Activated T-helper 2 cell treated with anti-CD3 and anti-CD28 coated beads, Interferon-gamma antibody, Interleukin-2, Interleukin-4, amounts not matched to agents 10 μg/mL and 5 μg/mL and 100 μg/mL, durations not matched to agents 14 hours and 24 hours and 36 hours (primary cell): Measurements from ENCODE around the gene MAFF. TPM values are rescaled to one million over a fixed set of nuclear protein-coding genes. Genes with fewer than 3 reads are reported as not detected.

Experiments
- DNase-seq: peaks from one replicate; pipeline ENCODE4 v3.0.0; 2021; ENCODE audit warnings: low spot score
- H3K27ac Mint-ChIP-seq: one replicate; pipeline ENCODE4 v1.8.0; 2021; ENCODE audit warnings: mixed read lengths
- H3K27me3 Mint-ChIP-seq: one replicate; pipeline ENCODE4 v1.8.0; 2021; ENCODE audit warnings: low read depth, mixed read lengths
- H3K36me3 Mint-ChIP-seq: one replicate; pipeline ENCODE4 v1.8.0; 2021; ENCODE audit warnings: low read depth, mixed read lengths
- H3K4me1 Mint-ChIP-seq: one replicate; pipeline ENCODE4 v1.8.0; 2021; ENCODE audit warnings: low read depth, mixed read lengths
- H3K4me3 Mint-ChIP-seq: one replicate; pipeline ENCODE4 v1.8.0; 2021; ENCODE audit warnings: low read depth, mild to moderate bottlenecking, moderate library complexity, mixed read lengths
- H3K9me3 Mint-ChIP-seq: one replicate; pipeline ENCODE4 v1.8.0; 2021; ENCODE audit warnings: mixed read lengths
- intact Hi-C: fragments of 100-400 bp; cut with micrococcal nuclease; formaldehyde crosslinking; loops from one replicate; pipeline ENCODE4 v1.15.1; 2023
- total RNA-seq: library from RNA; stranded (reverse); gene quantifications from 2 replicates; pipeline ENCODE4 v1.2.3, GENCODE V29; 2022

MAFF gene
- total RNA-seq, 1 donor from 2014 or later = 15.3 TPM

DNA sequence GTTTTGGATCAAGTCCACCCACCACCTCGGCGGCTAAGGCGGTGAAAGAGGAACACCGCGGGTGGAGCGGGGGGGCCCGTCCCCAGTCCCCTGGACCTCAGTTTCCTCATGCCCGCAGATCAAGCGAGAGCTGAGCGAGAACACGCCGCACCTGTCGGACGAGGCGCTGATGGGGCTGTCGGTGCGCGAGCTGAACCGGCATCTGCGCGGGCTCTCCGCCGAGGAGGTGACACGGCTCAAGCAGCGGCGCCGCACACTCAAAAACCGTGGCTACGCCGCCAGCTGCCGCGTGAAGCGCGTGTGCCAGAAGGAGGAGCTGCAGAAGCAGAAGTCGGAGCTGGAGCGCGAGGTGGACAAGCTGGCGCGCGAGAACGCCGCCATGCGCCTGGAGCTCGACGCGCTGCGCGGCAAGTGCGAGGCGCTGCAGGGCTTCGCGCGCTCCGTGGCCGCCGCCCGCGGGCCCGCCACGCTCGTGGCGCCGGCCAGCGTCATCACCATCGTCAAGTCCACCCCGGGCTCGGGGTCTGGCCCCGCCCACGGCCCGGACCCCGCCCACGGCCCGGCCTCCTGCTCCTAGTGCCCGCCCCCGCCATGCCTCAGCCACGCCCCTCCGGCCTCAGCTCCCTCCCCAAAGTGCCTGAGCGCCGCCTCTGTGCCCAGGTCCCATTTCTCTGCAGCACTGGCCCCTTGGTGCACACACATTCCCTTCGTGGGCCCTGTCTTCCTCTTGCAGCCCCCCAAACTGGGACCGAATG lies 12.7 kb downstream of the MAFF start:
- peaks cover 21% of the 10 kb centered on the region for H3K4me1 Mint-ChIP-seq
- no peaks in the 10 kb centered on the region for H3K27me3 Mint-ChIP-seq
- H3K9me3 Mint-ChIP-seq = no peaks in the 10 kb centered on the region
- peaks cover 18% of the 10 kb centered on the region for H3K36me3 Mint-ChIP-seq
- no peak overlapping the region for H3K27ac Mint-ChIP-seq
- no peak overlapping the region for H3K4me3 Mint-ChIP-seq
- DNase-seq = peak; percentile 48
- intact Hi-C loops = no loop called here

- no peak for DNase-seq
- Mint-ChIP-seq H3K27me3 (no peaks in the 10 kb centered on the region), H3K27ac (no peak overlapping the region), H3K4me3 (no peak overlapping the region), H3K9me3 (no peaks in the 10 kb centered on the region), H3K36me3 (peaks cover 18% of the 10 kb centered on the region), H3K4me1 (peaks cover 18% of the 10 kb centered on the region)
- intact Hi-C loops = no loop called here
These were observed 13.6 kb downstream of the MAFF start for GRCh38 chr22:38215156-38216038.

- DNase-seq = no peak
- Mint-ChIP-seq H3K27me3 (no peaks in the 10 kb centered on the region), H3K4me1 (peaks cover 14% of the 10 kb centered on the region), H3K4me3 (no peak overlapping the region), H3K36me3 (peaks cover 12% of the 10 kb centered on the region), H3K27ac (peak overlapping the region; percentile 14), H3K9me3 (no peaks in the 10 kb centered on the region)
- intact Hi-C loops = no loop called here
These were observed 17.1 kb downstream of the MAFF start for GRCh38 chr22:38218661-38219622.

GRCh38 chr22:38219632-38220031 lies 17.8 kb downstream of the MAFF start:
- no peak for DNase-seq
- intact Hi-C loops = no loop called here
- Mint-ChIP-seq H3K4me1 (peaks cover 14% of the 10 kb centered on the region), H3K27ac (peak overlapping the region; percentile 14), H3K27me3 (no peaks in the 10 kb centered on the region), H3K36me3 (peaks cover 12% of the 10 kb centered on the region), H3K9me3 (no peaks in the 10 kb centered on the region), H3K4me3 (no peak overlapping the region)

- Mint-ChIP-seq H3K27me3 (no peaks in the 10 kb centered on the region), H3K27ac (no peak overlapping the region), H3K4me3 (no peak overlapping the region), H3K9me3 (no peaks in the 10 kb centered on the region), H3K4me1 (peaks cover 12% of the 10 kb centered on the region), H3K36me3 (peaks cover 11% of the 10 kb centered on the region)
- DNase-seq = no peak
- intact Hi-C loops = no loop called here
These were observed 18.4 kb downstream of the MAFF start for GRCh38 chr22:38220163-38220562.

GRCh38 chr22:38220653-38221386 lies 19.0 kb downstream of the MAFF start:
- DNase-seq = no peak
- no peak overlapping the region for H3K27ac Mint-ChIP-seq
- no peaks in the 10 kb centered on the region for H3K27me3 Mint-ChIP-seq
- H3K4me1 Mint-ChIP-seq = peaks cover 12% of the 10 kb centered on the region
- peaks cover 5% of the 10 kb centered on the region for H3K36me3 Mint-ChIP-seq
- no peak overlapping the region for H3K4me3 Mint-ChIP-seq
- intact Hi-C loops = no loop called here
- no peaks in the 10 kb centered on the region for H3K9me3 Mint-ChIP-seq

GRCh38 chr22:38221407-38221806 lies 19.6 kb downstream of the MAFF start:
- H3K27me3 Mint-ChIP-seq = no peaks in the 10 kb centered on the region
- H3K9me3 Mint-ChIP-seq = no peaks in the 10 kb centered on the region
- H3K4me3 Mint-ChIP-seq = no peak overlapping the region
- H3K36me3 Mint-ChIP-seq = peaks cover 2% of the 10 kb centered on the region
- peaks cover 12% of the 10 kb centered on the region for H3K4me1 Mint-ChIP-seq
- DNase-seq = no peak
- intact Hi-C loops = no loop called here
- no peak overlapping the region for H3K27ac Mint-ChIP-seq

DNA sequence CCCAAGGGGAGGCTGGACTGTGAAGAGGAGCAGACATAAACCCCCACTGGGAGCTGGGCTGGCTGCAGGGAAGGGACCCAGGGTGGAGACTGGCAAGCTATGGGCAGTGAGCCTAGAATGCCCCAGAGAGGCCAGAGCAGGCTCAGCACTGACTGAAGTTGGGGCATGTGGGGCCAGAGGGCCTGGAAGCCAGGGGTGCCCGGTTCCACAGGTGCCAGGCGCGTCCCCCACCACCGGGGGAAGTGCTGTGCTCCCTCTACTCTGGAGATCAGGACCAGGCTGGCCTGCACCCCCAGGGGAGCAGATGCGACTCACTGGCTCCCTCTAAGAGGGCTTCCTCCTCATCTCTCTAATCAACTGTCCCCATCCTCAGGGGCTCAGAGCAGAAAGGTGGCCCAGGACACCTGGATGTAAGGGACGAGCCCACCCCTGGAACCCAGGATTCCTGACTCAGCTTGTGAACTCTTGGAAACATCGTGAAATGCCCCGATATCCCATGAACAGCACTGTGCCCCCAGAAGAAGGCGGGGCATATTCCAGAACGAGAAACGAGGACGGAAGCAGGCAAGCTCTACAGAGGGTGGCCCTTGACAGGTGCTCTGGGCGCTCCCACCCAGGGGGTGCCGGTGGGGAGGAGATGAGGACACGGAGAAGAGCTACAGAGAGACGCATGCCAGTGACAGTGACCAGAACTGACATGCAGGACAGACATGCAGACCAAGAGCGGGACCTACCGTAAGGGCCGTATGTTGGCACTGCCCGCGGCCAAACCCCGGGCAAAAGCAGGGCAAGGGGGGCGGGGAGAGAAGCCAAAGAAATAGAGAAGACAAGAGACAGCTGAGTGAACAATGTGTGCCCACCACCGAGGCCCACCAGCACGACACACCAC lies 20.4 kb downstream of the MAFF start:
- DNase-seq = no peak
- no peaks in the 10 kb centered on the region for H3K9me3 Mint-ChIP-seq
- H3K27me3 Mint-ChIP-seq = no peaks in the 10 kb centered on the region
- no peaks in the 10 kb centered on the region for H3K36me3 Mint-ChIP-seq
- peaks cover 12% of the 10 kb centered on the region for H3K4me1 Mint-ChIP-seq
- H3K27ac Mint-ChIP-seq = no peak overlapping the region
- intact Hi-C loops = no loop called here
- no peak overlapping the region for H3K4me3 Mint-ChIP-seq

DNA sequence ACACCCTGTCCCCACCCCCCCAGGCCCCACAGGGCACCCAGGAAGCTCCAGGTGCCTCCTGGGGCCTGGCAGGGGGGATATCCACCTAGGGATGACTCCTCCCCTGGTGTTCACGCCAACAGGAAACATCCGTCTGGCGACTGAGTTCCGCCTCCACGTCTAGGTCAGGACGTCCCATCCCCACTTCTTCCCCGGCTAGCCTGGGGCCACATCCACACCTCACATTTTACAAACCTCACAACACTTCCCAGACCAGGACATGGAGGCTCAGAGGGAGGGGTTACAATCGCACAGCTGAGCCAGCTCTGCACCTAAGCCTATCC lies 21.0 kb downstream of the MAFF start:
- Mint-ChIP-seq H3K4me1 (peaks cover 12% of the 10 kb centered on the region), H3K9me3 (no peaks in the 10 kb centered on the region), H3K27ac (no peak overlapping the region), H3K4me3 (no peak overlapping the region), H3K36me3 (no peaks in the 10 kb centered on the region), H3K27me3 (no peaks in the 10 kb centered on the region)
- intact Hi-C loops = no loop called here
- DNase-seq = no peak

- Mint-ChIP-seq H3K27ac (no peak overlapping the region), H3K9me3 (no peaks in the 10 kb centered on the region), H3K36me3 (no peaks in the 10 kb centered on the region), H3K27me3 (no peaks in the 10 kb centered on the region), H3K4me3 (no peak overlapping the region), H3K4me1 (peaks cover 7% of the 10 kb centered on the region)
- intact Hi-C loops = no loop called here
- no peak for DNase-seq
These were observed 21.6 kb downstream of the MAFF start for GRCh38 chr22:38223289-38223960.
